Hindlimb muscle (tissue), 1 donor: ENCODE data around the gene BAG5. TPM values are rescaled to one million over a fixed set of nuclear protein-coding genes. Genes with fewer than 3 reads are reported as not detected.
A peak's percentile ranks its signal among the peaks of the same experiment; 100 is the strongest.

Experiments used
- DNase-seq: peaks from one replicate; pipeline ENCODE4 v3.0.0-alpha.2; 2013
- polyA plus RNA-seq: library from polyadenylated mRNA; unstranded; fragments of 120-200 nt; gene quantifications from one replicate; pipeline ENCODE4 v1.2.1, GENCODE V29; 2013; ENCODE audit not compliant: insufficient read length

BAG5 gene
- polyA plus RNA-seq, 1 donor = 17.8 TPM

DNA sequence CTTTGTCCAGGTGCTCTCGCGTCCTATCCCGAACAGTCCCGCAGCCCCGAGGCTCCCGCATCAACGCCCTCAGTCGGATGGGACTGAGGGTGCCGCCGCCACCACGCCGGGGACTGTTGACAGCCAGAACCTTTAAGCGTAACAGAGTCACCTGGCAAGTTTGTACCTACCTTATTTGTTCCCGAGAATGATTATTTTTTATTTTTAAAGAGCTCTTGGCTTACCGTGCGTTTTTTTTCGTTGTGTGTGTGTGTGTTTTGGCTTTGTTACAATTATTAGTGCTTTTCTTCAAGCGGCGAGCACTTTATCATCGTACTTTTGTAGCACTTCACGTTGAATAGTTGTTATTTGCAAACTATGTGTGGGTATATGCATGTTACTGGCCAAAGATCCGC, 766 bp upstream of the BAG5 start:
- no peak for DNase-seq

DNA sequence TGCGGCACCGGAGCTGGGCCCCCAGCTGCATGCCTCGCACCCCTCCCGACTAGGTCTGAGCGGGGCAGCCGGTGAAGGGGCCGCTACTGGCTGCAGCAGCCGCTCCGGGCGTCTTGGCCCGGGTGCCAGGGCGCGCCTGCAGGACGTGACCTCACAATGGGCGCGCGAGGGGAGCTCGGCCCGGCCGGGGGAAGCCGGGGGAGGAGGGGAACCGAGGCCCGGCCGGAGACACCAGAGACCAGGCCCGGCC, 353 bp downstream of the BAG5 start:
- DNase-seq = no peak

DNA sequence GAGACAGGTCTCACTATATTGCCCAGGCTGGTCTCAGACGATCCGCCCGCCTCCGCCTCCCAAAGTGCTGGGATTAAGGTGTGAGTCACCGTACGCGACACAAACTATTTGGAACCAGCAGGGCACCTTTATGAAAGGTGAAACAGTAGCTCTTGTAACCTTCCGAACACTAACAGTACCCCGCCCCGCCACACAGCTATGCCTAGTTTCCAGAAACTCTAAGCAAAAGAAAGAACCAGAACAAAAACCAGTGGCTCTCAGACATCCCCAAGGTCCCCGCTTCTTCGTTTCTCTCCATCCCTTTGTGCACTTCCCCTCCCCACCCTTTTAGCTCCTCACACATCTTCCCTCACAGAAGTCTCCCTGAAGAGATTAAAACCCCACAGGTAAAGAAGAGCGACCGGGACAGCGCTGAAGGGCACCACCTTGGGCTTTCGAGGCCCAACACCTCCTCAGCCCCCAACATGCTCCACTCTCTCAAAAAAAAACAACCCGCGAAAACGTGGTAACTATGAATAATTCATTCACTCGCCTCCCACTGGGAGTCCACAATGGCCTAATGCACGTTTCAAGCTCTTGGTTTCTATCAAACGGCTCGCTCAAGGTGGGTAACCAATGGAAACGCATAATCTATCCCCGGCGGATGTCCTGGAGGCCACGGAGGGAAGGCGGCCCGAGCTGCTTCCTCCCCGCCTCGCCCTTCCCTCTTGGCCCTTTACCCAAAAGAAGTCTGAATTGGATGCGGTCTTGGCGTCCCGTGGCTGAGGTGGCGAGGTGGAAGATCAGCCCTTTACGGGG, 877 bp downstream of the BAG5 start:
- peak; percentile 61 for DNase-seq

DNA sequence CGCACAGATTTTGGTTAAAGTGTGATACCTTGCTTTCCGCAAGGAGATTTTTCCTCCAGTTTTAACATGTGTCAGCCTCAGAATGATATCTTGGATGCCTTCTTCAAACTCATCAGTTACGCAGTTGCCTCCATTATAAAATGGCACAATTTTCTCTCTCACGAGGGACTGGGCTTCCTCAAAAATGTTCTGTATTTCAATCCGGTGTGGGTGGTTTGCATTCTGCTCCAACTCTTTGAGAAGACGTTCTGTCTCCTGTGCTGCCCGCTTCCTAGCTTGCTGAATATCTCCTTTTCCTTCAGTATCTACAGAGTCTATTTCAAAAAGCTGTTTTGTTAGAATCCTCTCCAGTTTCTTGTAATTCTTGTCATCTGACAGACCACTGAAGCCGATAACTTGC, 1.8 kb downstream of the BAG5 start:
- no peak for DNase-seq

DNA sequence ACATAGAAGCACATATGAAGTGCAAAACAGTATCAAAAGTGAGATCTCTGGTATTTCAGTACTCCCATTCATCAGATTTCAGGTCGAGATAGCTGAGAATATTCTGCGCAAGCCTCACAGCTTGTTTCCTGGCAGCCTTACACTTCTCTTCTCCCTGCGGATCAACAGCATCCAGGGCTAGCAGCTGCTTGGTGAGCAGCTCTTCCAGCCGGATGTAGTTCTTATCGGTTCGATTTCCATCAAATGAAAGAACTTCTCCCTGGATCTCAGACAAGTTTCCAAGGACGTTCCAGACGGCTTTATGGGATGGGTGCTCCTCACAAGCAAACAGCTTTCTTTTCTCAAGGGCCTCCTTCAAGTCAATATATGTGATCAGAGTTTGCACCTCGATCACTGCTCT, 2.7 kb downstream of the BAG5 start:
- no peak for DNase-seq

DNA sequence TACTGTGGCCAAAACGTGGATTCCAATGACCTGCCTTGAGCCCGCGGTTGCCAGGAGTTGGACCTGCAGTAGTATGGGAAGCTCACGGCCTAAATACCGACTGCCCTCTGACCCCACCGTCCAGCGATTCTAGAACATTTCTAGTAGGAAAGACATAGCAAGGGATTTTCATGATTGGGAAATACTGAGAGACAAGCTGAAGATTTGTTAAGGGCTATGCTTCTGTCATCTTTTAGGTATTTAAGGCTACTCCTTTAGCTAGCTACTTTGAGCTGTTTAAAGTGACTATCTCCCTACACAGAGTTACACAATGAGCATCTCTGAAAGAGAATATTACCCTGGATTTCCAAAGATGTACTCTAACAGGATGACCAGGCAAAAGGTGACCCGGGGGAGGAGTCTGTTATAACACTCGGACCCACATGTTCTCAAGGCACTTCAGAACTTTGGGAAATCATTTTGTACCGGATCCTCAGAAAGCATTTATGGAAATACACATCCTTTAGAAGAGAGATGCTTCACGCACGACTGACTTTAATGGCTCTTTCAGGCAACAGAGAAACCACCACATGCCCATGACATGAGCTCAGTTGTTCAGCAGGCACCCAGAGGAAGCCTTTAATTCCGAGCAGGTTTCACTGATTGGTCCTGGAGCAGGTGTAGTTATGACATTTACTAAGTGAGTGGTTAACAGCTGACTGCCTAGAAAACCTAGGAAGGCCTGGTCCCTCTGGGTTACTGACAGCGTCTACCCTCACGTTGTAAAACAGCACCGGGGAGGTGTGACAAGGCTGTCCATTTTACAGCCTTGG, 4.2 kb downstream of the BAG5 start:
- DNase-seq = no peak

DNA sequence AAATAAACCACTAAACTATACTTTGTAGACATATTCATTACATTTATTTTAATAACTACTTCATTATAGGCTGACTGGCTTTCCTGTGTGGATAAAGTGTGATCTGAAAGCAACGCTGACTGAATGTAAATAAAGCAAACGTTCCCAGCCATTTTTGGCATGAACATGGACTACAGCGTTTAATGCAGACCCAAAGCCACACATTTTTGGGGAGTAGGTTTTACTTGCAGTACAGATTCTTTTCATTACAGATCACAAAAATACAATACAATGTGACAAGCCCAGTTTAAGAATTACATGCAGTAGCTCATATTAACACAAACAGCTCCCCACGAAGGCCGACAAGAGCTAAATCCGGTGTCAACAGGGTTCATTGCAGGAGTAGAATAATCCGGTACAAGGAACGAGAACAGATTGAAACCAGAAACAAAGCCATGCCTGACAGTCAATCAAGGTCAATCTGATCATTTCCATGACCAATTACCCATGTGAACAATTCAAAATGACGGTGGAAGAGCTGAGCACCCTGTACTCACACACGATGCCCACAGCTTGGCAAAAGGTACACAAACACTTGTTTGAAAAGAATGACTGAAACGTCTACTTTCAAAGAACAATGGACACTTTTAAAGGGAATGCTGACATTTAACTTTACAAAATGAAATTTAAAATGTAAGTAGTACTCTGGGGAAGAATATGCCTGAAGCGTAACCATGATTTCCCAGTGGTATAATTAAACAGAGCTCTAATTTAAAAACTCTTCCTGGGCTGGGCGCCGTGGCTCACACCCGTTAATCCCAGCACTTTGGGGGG, 5.3 kb downstream of the BAG5 start:
- DNase-seq = no peak

DNA sequence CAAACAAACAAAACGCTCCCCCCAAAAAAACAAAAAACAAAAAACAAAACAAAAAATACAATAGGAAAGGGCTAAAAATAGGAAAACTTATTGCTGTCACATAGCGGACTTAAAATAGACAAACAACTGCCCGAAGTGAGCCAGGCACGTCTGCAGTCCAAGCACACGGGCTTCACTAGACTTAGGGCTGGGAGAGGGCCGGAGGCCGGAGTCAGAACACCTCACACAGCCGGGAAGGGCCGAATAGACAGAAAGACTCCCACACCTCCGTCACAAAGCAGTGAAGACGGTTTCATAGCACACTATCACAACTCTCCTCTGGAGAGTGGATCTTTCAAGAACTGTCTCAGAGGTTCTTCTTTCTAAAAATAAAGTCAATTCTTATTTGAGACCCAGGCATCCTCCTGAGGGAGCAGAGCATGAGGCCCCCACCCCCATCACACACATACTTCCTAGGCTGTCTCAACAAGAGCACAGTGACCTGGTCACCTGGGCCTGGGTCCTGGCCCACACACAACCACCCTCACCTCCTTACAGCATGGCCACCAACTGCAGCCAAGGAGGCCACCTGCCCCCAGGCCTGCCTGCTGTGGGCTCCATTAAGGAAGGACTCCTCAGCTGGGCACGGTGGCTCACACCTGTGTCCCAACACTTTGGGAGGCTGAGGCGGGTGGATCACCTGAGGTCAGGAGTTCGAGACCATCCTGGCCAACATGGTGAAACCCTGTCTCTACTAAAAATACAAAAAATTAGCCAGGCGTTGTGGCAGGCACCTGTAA, 6.7 kb downstream of the BAG5 start:
- DNase-seq = no peak

DNA sequence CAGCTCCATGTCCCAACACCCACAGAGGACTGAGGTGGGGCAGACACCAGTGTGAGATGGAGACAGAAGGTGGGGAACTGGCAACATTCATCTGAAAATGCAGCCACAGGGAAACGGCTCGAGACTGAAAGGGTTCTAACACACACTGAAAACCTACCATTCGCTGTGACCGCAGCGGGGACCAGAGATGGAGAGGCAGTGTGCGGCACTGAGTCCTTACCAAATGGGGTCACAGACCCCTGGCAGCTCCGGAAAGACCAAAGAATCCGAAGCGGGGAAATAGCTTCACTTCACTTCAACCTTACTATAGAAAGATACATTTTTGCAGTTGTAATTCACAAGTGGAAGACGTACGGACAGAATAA, 9.6 kb downstream of the BAG5 start:
- DNase-seq = no peak

DNA sequence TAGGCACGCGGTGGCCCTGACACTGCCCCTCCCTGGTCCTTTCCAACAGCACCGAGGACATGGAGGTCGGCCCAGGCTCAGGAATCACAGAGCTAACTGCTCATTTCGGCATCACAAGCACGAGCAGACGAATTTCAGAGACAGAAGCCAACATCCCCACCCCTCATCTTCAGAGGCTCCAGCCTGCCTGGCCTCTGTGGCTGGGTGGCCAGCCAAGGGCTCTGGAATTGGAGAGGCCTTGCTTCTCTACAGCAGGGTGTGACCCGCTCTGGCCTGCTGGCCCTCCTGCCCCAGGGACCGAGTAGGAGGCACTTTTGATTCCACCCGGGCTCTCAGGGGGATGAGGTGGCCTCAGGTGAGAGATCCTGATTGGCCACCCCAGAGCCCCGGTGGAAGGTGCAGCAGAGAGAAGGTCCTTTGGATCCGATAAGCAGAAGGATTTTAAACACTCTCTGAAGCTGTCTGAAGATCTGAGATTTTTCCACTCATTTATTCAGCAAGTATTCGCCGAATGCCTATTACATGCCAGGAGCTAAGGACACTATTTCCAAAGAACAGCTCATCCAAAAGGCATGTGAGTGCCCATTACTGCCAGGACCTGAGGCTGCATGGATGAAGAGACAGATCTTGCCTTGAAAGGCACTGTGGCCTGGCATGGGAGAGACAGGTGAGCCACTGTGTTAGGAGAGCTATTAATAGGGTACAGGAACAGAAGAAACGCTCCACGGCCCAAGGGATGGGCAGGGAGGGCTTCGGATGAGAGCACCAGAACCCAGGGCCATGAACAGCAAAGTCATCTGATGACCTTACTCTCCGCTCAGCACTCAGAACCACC, 10.2 kb downstream of the BAG5 start:
- DNase-seq = peak; percentile 71

DNA sequence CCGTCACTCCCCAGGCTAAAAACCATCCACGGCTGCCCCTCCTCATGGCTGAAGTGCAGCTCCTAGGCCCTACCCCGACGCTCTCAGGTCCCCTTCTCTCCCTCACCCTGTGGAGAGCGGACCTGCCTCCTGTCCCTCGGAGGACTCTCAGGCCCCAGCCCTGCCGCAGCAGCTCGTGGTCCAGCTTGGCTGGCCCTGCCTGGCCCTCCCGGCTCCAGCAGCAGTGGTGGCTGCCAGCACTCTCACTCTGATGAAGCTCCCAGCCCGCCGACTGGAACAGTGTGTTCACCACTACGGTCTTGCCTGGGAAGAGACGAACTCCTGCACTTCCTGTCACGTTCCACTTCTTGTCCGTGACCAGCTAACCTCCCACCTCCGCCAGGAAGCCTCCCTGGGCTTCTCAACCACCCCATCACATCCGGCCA, 11.1 kb downstream of the BAG5 start:
- DNase-seq = peak; percentile 79

DNA sequence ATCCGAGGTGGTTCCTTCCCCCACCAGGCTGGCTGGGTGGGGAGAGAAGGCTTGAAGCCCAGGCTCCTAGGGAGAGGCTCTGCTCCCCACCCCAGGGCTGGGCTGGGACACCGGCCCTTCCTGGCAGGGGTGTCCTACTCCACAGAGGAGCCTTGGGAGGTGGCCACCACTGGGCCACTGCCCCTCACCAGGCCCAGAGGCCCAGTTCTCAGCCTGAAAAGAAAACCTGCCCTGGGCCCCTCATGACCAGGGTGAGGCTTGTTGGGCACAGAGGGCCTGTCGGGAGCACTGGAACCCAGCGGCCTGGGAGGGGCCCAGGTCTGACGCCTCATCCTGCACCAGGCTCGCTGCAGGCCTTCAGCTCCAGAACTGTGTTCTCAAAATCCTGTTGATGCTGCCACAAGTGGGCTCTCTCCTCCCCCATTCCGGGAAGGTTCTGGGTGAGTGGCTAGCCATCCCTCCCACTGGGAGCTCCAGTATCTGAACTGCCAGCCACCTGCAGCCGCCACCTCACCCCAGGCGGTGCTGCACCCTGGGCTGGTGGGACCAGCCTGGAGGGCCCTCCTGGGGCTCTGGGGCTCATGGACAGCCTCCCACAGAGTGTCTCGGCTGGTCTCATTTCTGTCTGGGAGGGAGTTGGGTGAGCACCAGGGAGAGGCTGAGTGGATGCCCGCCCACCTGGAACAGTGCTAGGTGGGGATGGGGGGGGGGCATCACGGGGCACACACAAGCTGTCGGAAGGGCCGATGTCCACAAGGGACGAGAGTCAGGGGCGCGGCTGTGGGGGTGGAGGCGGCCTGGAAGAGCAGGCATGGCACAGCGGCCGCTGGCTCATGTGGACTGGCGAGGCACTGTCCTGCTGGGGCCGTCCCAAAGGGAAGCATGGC, 11.8 kb downstream of the BAG5 start:
- DNase-seq = no peak

DNA sequence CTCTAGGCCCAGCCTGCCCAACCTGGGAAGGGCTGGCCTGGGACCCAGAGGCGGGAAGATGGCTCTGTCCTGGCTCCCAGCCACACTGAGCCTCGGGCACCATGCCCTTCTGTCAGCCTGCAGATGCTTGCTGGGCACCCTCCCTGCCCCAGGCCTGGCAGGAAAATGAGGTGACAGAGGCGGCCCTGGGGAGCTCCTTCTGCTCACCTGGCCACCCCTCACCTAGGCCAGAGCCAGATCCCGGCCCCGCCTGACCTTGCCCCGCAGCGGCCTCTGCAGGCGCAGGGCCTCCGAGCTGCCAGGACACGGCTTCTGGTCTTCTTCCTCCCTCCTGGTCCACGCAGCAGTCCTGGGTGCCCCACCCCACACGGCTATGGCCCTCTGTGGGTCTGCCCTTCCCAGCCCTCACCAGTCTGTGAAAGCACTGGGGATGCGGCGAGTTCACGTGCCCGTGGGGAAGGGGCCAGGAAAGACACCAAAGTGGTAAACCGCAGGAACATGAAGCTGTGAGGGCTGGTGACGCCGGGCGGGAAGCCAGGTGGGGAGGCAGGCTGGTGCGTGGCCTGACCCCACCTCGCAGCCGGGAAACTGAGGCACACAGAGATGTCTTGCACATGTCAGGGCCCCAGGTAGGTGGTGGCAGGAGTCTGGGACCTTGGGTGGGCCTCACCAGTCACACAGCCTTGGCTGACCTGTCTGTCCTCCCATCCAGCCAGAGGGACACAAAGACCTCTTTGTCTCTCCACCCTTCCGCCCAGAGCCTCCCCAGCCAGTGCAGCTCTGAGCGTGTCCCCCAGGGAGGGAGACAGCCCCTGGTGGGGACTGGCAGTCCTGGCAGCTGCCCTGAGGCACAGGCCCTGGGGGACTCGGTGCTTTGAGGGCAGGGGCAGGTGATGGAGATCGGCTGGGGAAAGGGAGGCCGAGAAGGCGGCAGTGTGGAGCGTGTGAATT, 12.8 kb downstream of the BAG5 start:
- DNase-seq = no peak

DNA sequence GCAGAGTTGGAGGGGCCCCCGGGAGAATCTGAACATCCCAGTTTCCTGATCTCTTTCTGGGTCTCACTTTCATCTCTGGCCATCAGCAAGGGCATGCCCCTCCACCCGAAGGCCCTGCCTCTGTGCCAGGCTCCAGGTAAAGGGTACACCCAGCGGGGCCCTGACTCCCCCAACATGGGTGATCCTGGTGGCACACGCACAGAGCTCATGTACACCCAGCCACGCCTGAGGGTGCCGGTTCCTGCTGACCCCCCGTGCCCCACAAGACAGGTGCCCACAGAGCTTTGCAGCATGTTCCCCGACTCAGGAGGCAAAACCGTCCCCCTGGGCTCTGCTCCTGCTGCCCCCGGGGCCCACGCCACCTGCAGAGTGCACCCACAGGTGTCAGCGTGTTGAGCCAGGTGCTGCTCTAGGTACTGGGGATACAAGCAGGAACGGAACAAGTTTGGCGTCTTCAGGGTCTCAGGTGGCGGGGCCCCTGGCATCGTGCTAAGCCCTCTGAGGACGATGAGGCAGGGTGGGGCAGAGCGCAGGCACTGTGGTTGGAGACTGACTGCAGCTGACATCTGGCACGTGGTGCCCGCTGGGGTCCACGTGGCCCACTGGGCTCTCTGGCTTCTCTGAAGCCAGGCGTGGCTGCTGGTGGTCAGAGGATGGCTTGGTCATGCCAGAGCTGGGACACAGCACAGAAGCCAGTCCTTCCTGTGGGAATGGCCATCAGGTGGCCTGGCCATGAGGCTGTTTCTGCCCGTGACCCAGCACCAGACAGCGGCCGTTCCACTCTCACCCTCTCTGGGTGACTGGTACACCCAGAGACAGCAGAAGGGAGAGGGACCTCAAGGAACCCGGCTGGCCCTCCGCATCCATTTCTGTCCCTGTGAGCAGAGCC, 13.8 kb downstream of the BAG5 start:
- no peak for DNase-seq

DNA sequence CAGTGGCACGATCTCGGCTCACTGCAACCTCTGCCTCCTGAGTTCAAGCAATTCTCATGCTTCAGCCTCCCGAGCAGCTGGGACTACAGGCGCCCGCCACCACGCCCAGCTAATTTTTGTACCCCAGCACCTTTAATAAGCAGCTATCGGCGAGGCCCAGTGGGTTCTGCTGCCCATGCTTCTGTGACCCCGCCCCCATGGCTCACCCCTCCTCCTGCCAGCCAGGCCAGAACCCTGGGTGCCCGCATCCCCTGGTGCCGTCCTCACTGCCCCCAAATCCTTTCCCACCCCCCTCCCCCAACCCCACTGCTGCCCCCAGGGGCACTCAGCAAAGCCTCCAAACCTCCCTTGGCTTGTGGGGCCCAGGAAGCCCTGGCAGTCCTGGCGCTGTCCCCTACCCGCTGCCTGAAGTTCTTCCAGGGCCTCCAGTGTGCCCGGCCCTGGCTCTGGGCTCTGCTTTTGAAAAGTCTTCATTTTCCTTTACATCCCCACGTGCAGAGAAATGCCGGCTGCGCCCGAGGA, 14.5 kb downstream of the BAG5 start:
- no peak for DNase-seq

DNA sequence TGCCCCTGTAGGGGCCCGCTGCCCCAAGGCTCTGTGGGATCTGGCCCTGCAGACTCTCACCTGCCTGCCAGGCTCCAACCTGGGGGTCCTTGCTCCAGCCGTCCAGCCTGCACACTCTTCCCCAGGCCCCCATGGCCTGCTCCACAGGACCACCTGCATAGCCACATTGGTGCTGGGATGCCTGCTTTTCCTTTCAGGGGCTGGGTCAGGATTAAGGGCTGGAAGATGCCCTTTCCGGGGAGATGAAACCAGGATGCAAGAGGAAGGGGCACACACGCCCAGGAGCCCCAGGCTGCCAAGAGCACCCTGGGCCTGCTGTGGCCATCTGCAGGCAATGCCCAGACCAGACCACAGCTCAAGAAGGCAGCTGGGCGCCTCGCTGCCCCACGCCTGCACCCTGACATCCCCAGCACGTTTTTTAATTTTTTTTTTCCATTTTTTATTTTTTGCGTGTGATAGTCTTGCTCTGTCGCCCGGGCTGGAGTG, 15.0 kb downstream of the BAG5 start:
- no peak for DNase-seq

DNA sequence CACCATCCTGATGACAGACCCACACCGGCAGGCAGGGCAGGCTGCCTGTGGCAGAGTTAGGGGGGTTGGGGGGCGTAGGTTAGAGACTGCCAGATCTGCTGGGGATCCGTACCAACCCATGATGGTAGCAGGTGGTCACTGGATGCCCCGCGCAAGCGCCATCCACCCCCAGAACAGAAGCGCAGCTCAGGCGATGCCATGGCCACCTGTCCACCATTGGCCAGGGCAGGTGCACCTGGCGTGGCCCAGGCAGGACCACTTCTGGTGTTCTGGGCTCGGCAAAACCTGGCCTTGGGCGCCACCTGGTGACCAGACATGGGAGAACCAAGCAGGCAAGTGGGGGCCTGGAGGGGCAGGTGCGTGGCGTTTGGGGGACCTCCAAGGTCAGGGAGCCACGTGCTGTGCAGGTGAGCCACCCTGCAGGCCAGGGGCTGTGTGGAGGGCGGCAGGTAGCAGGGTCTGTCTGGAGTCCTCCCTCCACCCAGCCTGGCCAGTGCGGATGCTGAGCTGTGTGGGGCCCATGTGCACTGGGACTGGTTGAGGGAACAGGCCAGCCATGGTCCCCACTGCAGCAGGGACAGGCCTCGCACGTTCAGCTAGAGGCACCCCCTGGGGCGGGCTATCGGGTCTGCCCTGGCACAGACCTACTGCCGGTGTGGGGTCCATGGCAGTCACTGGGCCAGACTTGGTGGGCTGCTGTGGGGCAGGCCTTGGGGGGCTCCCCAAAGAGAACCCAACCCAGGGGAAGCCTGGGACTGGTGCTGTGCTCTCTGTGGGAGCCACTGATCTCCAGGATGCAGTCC, 15.6 kb downstream of the BAG5 start:
- DNase-seq = peak; percentile 62
